Measurements from ENCODE around the gene NISCH.

Gene NISCH

GRCh38 chr3:52523386-52524257 is 68.2 kb downstream of the NISCH start:
- no peaks in the 10 kb centered on the region for H3K4me1 ChIP-seq (ENCODE audit: insufficient read depth, low read length, poor library complexity, severe bottlenecking)
- no peaks in the 10 kb centered on the region for H3K79me2 ChIP-seq (ENCODE audit: insufficient read depth, low read length)
- H3K9me3 ChIP-seq (ENCODE audit: insufficient read depth, low read depth, low read length) = no peaks in the 10 kb centered on the region
- no peaks in the 10 kb centered on the region for H4K20me1 ChIP-seq (ENCODE audit: insufficient read depth, low read length, poor library complexity, severe bottlenecking)
- no peak overlapping the region for H3K4me3 ChIP-seq (ENCODE audit: low read length, poor library complexity, severe bottlenecking)
- no peaks in the 10 kb centered on the region for H3K9me2 ChIP-seq (replicated peaks; ENCODE audit: low read depth, low read length)
- TF ChIP-seq CTCF (conservative IDR thresholded peaks at IDR 0.05; ENCODE audit: low read length) (no peak), EZH2phosphoT487 (IDR thresholded peaks at IDR 0.05; ENCODE audit: borderline replicate concordance) (no peak)
- H3K9ac ChIP-seq (ENCODE audit: low read depth, low read length, poor library complexity, severe bottlenecking) = no peak overlapping the region
- no peaks in the 10 kb centered on the region for H3K36me3 ChIP-seq (ENCODE audit: insufficient read depth, low read length)
- no peak overlapping the region for H2AFZ ChIP-seq (ENCODE audit: low read length)
- H3K4me2 ChIP-seq (ENCODE audit: low read depth, low read length, poor library complexity, severe bottlenecking) = no peak overlapping the region
- H3K27me3 ChIP-seq (ENCODE audit: insufficient read depth, low read length, poor library complexity, severe bottlenecking) = no peaks in the 10 kb centered on the region
- no peaks in the 10 kb centered on the region for H3F3A ChIP-seq (ENCODE audit: low read depth)

- no peaks in the 10 kb centered on the region for H3K79me2 ChIP-seq (ENCODE audit: insufficient read depth, low read length)
- no peaks in the 10 kb centered on the region for H3F3A ChIP-seq (ENCODE audit: low read depth)
- H3K9ac ChIP-seq (ENCODE audit: low read depth, low read length, poor library complexity, severe bottlenecking) = no peak overlapping the region
- H4K20me1 ChIP-seq (ENCODE audit: insufficient read depth, low read length, poor library complexity, severe bottlenecking) = no peaks in the 10 kb centered on the region
- TF ChIP-seq EZH2phosphoT487 (IDR thresholded peaks at IDR 0.05; ENCODE audit: borderline replicate concordance) (no peak), CTCF (conservative IDR thresholded peaks at IDR 0.05; ENCODE audit: low read length) (no peak)
- H3K9me3 ChIP-seq (ENCODE audit: insufficient read depth, low read depth, low read length) = no peaks in the 10 kb centered on the region
- no peak overlapping the region for H3K4me2 ChIP-seq (ENCODE audit: low read depth, low read length, poor library complexity, severe bottlenecking)
- H2AFZ ChIP-seq (ENCODE audit: low read length) = no peak overlapping the region
- no peaks in the 10 kb centered on the region for H3K4me1 ChIP-seq (ENCODE audit: insufficient read depth, low read length, poor library complexity, severe bottlenecking)
- no peaks in the 10 kb centered on the region for H3K9me2 ChIP-seq (replicated peaks; ENCODE audit: low read depth, low read length)
- H3K27me3 ChIP-seq (ENCODE audit: insufficient read depth, low read length, poor library complexity, severe bottlenecking) = no peaks in the 10 kb centered on the region
- no peak overlapping the region for H3K4me3 ChIP-seq (ENCODE audit: low read length, poor library complexity, severe bottlenecking)
- no peaks in the 10 kb centered on the region for H3K36me3 ChIP-seq (ENCODE audit: insufficient read depth, low read length)
These were observed 68.9 kb downstream of the NISCH start for GRCh38 chr3:52524258-52524751.

- no peak overlapping the region for H3K4me3 ChIP-seq (ENCODE audit: low read length, poor library complexity, severe bottlenecking)
- no peaks in the 10 kb centered on the region for H4K20me1 ChIP-seq (ENCODE audit: insufficient read depth, low read length, poor library complexity, severe bottlenecking)
- H3K4me1 ChIP-seq (ENCODE audit: insufficient read depth, low read length, poor library complexity, severe bottlenecking) = no peaks in the 10 kb centered on the region
- H3K79me2 ChIP-seq (ENCODE audit: insufficient read depth, low read length) = no peaks in the 10 kb centered on the region
- H2AFZ ChIP-seq (ENCODE audit: low read length) = no peak overlapping the region
- no peaks in the 10 kb centered on the region for H3K9me2 ChIP-seq (replicated peaks; ENCODE audit: low read depth, low read length)
- no peak overlapping the region for H3K9ac ChIP-seq (ENCODE audit: low read depth, low read length, poor library complexity, severe bottlenecking)
- no peaks in the 10 kb centered on the region for H3K27me3 ChIP-seq (ENCODE audit: insufficient read depth, low read length, poor library complexity, severe bottlenecking)
- TF ChIP-seq CTCF (conservative IDR thresholded peaks at IDR 0.05; ENCODE audit: low read length) = no peak
- TF ChIP-seq EZH2phosphoT487 (IDR thresholded peaks at IDR 0.05; ENCODE audit: borderline replicate concordance) = no peak
- H3K9me3 ChIP-seq (ENCODE audit: insufficient read depth, low read depth, low read length) = no peaks in the 10 kb centered on the region
- no peaks in the 10 kb centered on the region for H3K36me3 ChIP-seq (ENCODE audit: insufficient read depth, low read length)
- H3K4me2 ChIP-seq (ENCODE audit: low read depth, low read length, poor library complexity, severe bottlenecking) = no peak overlapping the region
- no peaks in the 10 kb centered on the region for H3F3A ChIP-seq (ENCODE audit: low read depth)
These were observed 69.6 kb downstream of the NISCH start for GRCh38 chr3:52524752-52525679.
